ENCODE data around the gene SPRY1. TPM values are rescaled to one million over a fixed set of nuclear protein-coding genes. Genes with fewer than 3 reads are reported as not detected.

Gene SPRY1
- polyA plus RNA-seq, 2 of the 4 experiments (the other 2 are of a cell fraction): 0.54 to 2.1 TPM

DNA sequence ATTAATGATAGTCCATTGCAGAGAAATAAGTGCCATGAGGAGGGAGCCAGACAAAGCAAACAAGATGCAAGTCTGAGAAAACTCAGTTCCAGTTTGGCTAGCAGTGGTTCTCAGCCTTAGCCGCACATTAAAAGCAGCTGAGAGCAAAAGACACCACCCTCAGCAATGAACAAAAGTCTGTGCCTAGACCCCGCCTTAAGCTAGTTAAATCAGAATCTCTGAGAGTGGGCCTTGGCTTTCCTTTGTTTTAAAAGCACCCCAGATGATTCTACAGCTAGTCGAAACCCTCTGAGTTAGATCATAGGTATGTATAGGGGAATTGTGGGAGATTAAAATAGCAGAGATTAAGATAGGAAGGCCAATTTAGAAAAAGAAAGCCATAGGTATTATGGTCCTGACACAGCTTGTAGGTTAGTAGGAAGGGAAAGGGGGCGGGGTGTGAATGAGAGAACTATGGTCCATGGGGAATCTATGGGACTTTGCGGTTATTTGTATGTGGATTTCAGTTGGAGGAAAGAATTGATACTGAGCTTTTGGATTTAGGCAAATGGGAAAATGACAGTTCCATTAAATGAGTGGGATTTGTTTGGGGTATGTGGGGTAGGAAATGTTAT, 12.0 kb downstream of the SPRY1 start:
- TF ChIP-seq NPAS2 (CRISPR knock-in tag; IDR thresholded peaks at IDR 0.05; ENCODE audit: borderline replicate concordance) (no peak), CBX8 (IDR thresholded peaks at IDR 0.05) (no peak), ESRRA (IDR thresholded peaks at IDR 0.05; ENCODE audit: borderline replicate concordance, low read length) (no peak), HOXB13 (CRISPR knock-in tag; IDR thresholded peaks at IDR 0.05; ENCODE audit: low read depth) (no peak), CHD2 (IDR thresholded peaks at IDR 0.05; ENCODE audit: low read length, partially characterized antibody) (no peak), CBX2 (IDR thresholded peaks at IDR 0.05; ENCODE audit: borderline replicate concordance, low read depth) (no peak)
- TF ChIP-seq, protein P1, sequence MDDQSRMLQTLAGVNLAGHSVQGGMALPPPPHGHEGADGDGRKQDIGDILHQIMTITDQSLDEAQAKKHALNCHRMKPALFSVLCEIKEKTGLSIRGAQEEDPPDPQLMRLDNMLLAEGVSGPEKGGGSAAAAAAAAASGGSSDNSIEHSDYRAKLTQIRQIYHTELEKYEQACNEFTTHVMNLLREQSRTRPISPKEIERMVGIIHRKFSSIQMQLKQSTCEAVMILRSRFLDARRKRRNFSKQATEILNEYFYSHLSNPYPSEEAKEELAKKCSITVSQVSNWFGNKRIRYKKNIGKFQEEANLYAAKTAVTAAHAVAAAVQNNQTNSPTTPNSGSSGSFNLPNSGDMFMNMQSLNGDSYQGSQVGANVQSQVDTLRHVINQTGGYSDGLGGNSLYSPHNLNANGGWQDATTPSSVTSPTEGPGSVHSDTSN (IDR thresholded peaks at IDR 0.05): no peak
- ChIA-PET CTCF (no interaction called here), POLR2A (no interaction called here)
- Histone ChIP-seq H3K9me3 (no peaks in the 10 kb centered on the region), H3K27ac (no peak overlapping the region), H3K4me1 (peaks cover 15% of the 10 kb centered on the region; the same call in 2 of the 3 replicates), H3K4me3 (no peak overlapping the region), H3K4me2 (no peak overlapping the region)
- ATAC-seq (no peak), DNase-seq (ENCODE audit: low read depth in 1 of 2, low spot score in 1 of 2) (no peak), FAIRE-seq (no peak)
- 83% methylated on average over 5 of the region's 5 CpGs for WGBS (ENCODE audit: missing lambda C conversion rate)

GRCh38 chr4:123409334-123409733, 12.7 kb downstream of the SPRY1 start:
- 76% methylated on average over 2 of the region's 2 CpGs for WGBS (ENCODE audit: missing lambda C conversion rate)
- CTCF ChIA-PET: no interaction called here

GRCh38 chr4:123411514-123411913, 14.9 kb downstream of the SPRY1 start:
- no peak for TF ChIP-seq KDM1A (IDR thresholded peaks at IDR 0.05; ENCODE audit: low read depth)
- no peak for TF ChIP-seq REST (IDR thresholded peaks at IDR 0.05)
- TF ChIP-seq, protein P2, sequence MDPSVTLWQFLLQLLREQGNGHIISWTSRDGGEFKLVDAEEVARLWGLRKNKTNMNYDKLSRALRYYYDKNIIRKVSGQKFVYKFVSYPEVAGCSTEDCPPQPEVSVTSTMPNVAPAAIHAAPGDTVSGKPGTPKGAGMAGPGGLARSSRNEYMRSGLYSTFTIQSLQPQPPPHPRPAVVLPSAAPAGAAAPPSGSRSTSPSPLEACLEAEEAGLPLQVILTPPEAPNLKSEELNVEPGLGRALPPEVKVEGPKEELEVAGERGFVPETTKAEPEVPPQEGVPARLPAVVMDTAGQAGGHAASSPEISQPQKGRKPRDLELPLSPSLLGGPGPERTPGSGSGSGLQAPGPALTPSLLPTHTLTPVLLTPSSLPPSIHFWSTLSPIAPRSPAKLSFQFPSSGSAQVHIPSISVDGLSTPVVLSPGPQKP (IDR thresholded peaks at IDR 0.05; ENCODE audit: low read depth, low read length): no peak
- no peak for TF ChIP-seq HES2 (IDR thresholded peaks at IDR 0.05)
- TF ChIP-seq JUN (IDR thresholded peaks at IDR 0.05): no peak
- no peak for TF ChIP-seq POLR2AphosphoS2 (conservative IDR thresholded peaks at IDR 0.05; ENCODE audit: low read length)
- no peak for TF ChIP-seq TFCP2L1 (CRISPR knock-in tag; IDR thresholded peaks at IDR 0.05)
- no peak for TF ChIP-seq ZNF302 (CRISPR knock-in tag; IDR thresholded peaks at IDR 0.05)
- Histone ChIP-seq H3K4me2 (no peak overlapping the region), H3K4me1 (peaks cover 19% of the 10 kb centered on the region; the same call in 2 of the 3 replicates), H3K9me3 (no peaks in the 10 kb centered on the region), H3K27ac (no peak overlapping the region), H3K4me3 (no peak overlapping the region)
- no peak for FAIRE-seq
- CTCF ChIA-PET: no interaction called here
- POLR2A ChIA-PET: no interaction called here
- no peak for DNase-seq (ENCODE audit: low read depth in 1 of 2, low spot score in 1 of 2)
- no peak for ATAC-seq
- 86% methylated on average over 5 of the region's 5 CpGs for WGBS (ENCODE audit: missing lambda C conversion rate)

More at GRCh38 chr4:123409334-123409733, 12.7 kb downstream of the SPRY1 start:
- Histone ChIP-seq H3K27ac (no peak overlapping the region), H3K9me3 (no peaks in the 10 kb centered on the region), H3K4me3 (no peak overlapping the region), H3K4me1 (peaks cover 19% of the 10 kb centered on the region; the same call in 2 of the 3 replicates), H3K4me2 (no peak overlapping the region)
- DNase-seq (ENCODE audit: low read depth in 1 of 2, low spot score in 1 of 2) (no peak), FAIRE-seq (no peak), ATAC-seq (no peak)
- TF ChIP-seq ZNF302 (CRISPR knock-in tag; IDR thresholded peaks at IDR 0.05): no peak
- POLR2A ChIA-PET: no interaction called here

All from A549 (cell line).